GM18907 (cell line): Measurements from ENCODE around the gene SMO.

Experiments used
- ATAC-seq: cut with Tn5 transposase; IDR thresholded peaks from one replicate; pipeline ENCODE4 v1.9.1; 2021; ENCODE audit warnings: mild to moderate bottlenecking, moderate library complexity; ENCODE audit not compliant: unreplicated experiment

The SMO gene

GRCh38 chr7:129188372-129188891, at the start of gene SMO:
Gene SMO (plus strand): TSS chr7:129188633. CDS start chr7:129189152, 519 bp downstream.
- no peak for ATAC-seq

- ATAC-seq, result no peak
Observed at GRCh38 chr7:129143724-129144094, 44.7 kb upstream of the SMO start.

- ATAC-seq, result peak; percentile 75
Observed at GRCh38 chr7:129144095-129144833, 44.2 kb upstream of the SMO start, which contains the start of gene TSPAN33. Gene TSPAN33 (plus strand): TSS chr7:129144707. CDS start chr7:129144981, 274 bp downstream.

- peak; percentile 11 for ATAC-seq
Observed at GRCh38 chr7:129144834-129145668, 43.4 kb upstream of the SMO start.

GRCh38 chr7:129146237-129146979, 42.0 kb upstream of the SMO start:
- ATAC-seq, result peak; percentile 74

GRCh38 chr7:129147731-129148130, 40.7 kb upstream of the SMO start:
- ATAC-seq, result no peak

GRCh38 chr7:129149511-129149910, 38.9 kb upstream of the SMO start:
- no peak for ATAC-seq

- no peak for ATAC-seq
Observed at GRCh38 chr7:129150199-129150996, 38.0 kb upstream of the SMO start.

- ATAC-seq, result no peak
Observed at GRCh38 chr7:129157651-129158050, 30.8 kb upstream of the SMO start.

- ATAC-seq, result no peak
Observed at GRCh38 chr7:129159539-129159938, 28.9 kb upstream of the SMO start.

- ATAC-seq, result no peak
Observed at GRCh38 chr7:129160161-129160905, 28.1 kb upstream of the SMO start.

GRCh38 chr7:129161524-129162225, 26.8 kb upstream of the SMO start:
- ATAC-seq, result no peak

GRCh38 chr7:129162732-129163131, 25.7 kb upstream of the SMO start:
- ATAC-seq, result no peak

GRCh38 chr7:129163875-129164544, 24.4 kb upstream of the SMO start:
- ATAC-seq, result no peak

GRCh38 chr7:129166745-129167144, 21.7 kb upstream of the SMO start:
- peak; percentile 72 for ATAC-seq

- no peak for ATAC-seq
Observed at GRCh38 chr7:129167817-129168216, 20.6 kb upstream of the SMO start.

- ATAC-seq, result no peak
Observed at GRCh38 chr7:129168231-129169021, 20.0 kb upstream of the SMO start.
